ENCODE results near the gene SMOC2.

SMOC2 gene

GRCh38 chr6:168599769-168600330 is 158.9 kb downstream of the SMOC2 start:
- TF ChIP-seq, protein P1, sequence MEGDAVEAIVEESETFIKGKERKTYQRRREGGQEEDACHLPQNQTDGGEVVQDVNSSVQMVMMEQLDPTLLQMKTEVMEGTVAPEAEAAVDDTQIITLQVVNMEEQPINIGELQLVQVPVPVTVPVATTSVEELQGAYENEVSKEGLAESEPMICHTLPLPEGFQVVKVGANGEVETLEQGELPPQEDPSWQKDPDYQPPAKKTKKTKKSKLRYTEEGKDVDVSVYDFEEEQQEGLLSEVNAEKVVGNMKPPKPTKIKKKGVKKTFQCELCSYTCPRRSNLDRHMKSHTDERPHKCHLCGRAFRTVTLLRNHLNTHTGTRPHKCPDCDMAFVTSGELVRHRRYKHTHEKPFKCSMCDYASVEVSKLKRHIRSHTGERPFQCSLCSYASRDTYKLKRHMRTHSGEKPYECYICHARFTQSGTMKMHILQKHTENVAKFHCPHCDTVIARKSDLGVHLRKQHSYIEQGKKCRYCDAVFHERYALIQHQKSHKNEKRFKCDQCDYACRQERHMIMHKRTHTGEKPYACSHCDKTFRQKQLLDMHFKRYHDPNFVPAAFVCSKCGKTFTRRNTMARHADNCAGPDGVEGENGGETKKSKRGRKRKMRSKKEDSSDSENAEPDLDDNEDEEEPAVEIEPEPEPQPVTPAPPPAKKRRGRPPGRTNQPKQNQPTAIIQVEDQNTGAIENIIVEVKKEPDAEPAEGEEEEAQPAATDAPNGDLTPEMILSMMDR (IDR thresholded peaks at IDR 0.05; ENCODE audit: low read length, missing control alignments) = no peak
- DNase-seq (ENCODE audit: low read depth) = no peak
- H3K4me3 ChIP-seq (replicated peaks; ENCODE audit: low read depth, low read length) = no peak overlapping the region

GRCh38 chr6:168600381-168600780 is 159.4 kb downstream of the SMOC2 start:
- no peak overlapping the region for H3K4me3 ChIP-seq (replicated peaks; ENCODE audit: low read depth, low read length)
- TF ChIP-seq, protein P1 (IDR thresholded peaks at IDR 0.05; ENCODE audit: low read length, missing control alignments) = no peak
- DNase-seq (ENCODE audit: low read depth) = no peak

- TF ChIP-seq, protein P1 (IDR thresholded peaks at IDR 0.05; ENCODE audit: low read length, missing control alignments) = no peak
- no peak overlapping the region for H3K4me3 ChIP-seq (replicated peaks; ENCODE audit: low read depth, low read length)
- DNase-seq (ENCODE audit: low read depth) = no peak
Observed at GRCh38 chr6:168601111-168601510, 160.1 kb downstream of the SMOC2 start.

GRCh38 chr6:168601546-168601945 is 160.6 kb downstream of the SMOC2 start:
- no peak for DNase-seq (ENCODE audit: low read depth)
- H3K4me3 ChIP-seq (replicated peaks; ENCODE audit: low read depth, low read length) = no peak overlapping the region
- TF ChIP-seq, protein P1 (IDR thresholded peaks at IDR 0.05; ENCODE audit: low read length, missing control alignments) = no peak

DNA sequence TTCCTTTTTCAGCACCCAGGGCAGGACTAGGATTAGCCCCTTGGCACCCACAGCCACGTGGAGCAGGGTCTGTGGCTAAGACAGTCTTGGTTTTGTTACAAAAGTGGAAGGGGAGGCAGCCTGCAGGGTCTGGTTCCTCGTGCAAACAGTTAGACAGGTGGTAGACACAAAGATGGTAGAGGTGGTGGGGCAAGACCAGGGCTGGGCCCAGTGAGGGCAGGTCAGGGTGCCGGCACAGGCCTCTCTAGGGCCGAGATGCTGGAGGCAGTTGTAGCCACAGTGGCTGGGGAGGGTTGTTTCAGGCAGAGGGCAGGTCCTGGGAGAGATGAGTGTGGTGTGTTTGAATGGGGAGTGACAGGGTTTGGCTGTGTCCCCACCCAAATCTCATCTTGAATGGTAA is 161.6 kb downstream of the SMOC2 start:
- DNase-seq (ENCODE audit: low read depth) = no peak
- TF ChIP-seq, protein P1 (IDR thresholded peaks at IDR 0.05; ENCODE audit: low read length, missing control alignments) = no peak
- H3K4me3 ChIP-seq (replicated peaks; ENCODE audit: low read depth, low read length) = no peak overlapping the region

- TF ChIP-seq, protein P1 (IDR thresholded peaks at IDR 0.05; ENCODE audit: low read length, missing control alignments) = no peak
- no peak overlapping the region for H3K4me3 ChIP-seq (replicated peaks; ENCODE audit: low read depth, low read length)
- no peak for DNase-seq (ENCODE audit: low read depth)
Observed at GRCh38 chr6:168603234-168603633, 162.2 kb downstream of the SMOC2 start.

DNA sequence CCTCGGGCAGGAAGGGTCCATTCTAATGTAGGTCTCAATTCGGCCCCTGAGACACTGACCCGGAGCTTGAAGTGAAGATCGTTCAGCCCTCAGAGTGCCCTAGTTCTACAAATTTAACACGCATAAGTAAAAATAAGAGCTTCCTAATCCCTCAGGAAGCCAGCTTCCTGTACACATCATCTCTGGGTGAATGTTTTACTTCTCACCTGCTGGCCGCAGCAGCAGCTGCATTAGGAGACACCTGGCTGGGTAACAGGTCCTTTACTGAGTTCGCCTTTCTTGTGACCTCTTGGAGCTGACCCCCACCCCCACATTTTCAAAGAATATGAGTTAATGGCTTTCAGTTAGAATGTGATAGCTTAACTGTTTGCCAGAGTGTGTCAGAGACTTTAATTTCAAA is 165.0 kb downstream of the SMOC2 start:
- no peak for DNase-seq (ENCODE audit: low read depth)
- no peak overlapping the region for H3K4me3 ChIP-seq (replicated peaks; ENCODE audit: low read depth, low read length)
- TF ChIP-seq, protein P1 (IDR thresholded peaks at IDR 0.05; ENCODE audit: low read length, missing control alignments) = no peak

Data from fibroblast of pulmonary artery (primary cell).